ENCODE results near the gene SH2B2.

DNA sequence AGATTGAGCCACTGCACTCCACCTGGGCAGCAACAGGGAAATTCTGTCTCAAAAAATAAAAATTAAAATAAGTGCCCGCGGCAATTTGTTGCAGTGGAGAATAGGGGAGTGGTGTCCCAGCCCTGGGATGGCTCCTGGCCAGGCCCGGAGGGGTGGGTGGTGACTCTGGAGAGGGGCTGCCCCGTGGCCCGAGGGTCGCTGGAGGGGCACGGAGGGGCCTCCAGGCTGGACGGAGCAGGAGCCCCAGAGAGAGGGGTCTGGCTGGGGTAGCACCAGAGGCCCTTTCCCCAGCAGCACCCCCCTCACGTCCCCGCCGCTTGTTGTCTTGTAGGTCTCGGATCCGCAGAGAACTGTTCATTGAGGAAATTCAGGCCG, 38.6 kb upstream of the SH2B2 start:
- TF ChIP-seq EZH2 (IDR thresholded peaks at IDR 0.05; ENCODE audit: insufficient read depth, poor library complexity, severe bottlenecking) (no peak), EZH2phosphoT487 (IDR thresholded peaks at IDR 0.05; ENCODE audit: insufficient read depth, low read depth) (no peak)
